Dendritic cell treated with granulocyte-macrophage colony-stimulating factor and Interleukin-4, amounts not matched to agents 40 ng/mL and 50 ng/mL, for 4 days (primary cell): ENCODE data around the gene NECAB2.

Experiments
- H3K27ac Mint-ChIP-seq: one replicate; pipeline ENCODE4 v1.8.0; 2022; ENCODE audit warnings: mild to moderate bottlenecking, mixed read lengths
- H3K27me3 Mint-ChIP-seq: one replicate; pipeline ENCODE4 v1.8.0; 2022; ENCODE audit warnings: mild to moderate bottlenecking, mixed read lengths
- H3K36me3 Mint-ChIP-seq: one replicate; pipeline ENCODE4 v1.8.0; 2022; ENCODE audit warnings: low read depth, mixed read lengths
- H3K4me1 Mint-ChIP-seq: one replicate; pipeline ENCODE4 v1.8.0; 2022; ENCODE audit warnings: low read depth, mixed read lengths
- H3K4me3 Mint-ChIP-seq: one replicate; pipeline ENCODE4 v1.8.0; 2022; ENCODE audit warnings: mild to moderate bottlenecking, moderate library complexity, mixed read lengths
- H3K9me3 Mint-ChIP-seq: one replicate; pipeline ENCODE4 v1.8.0; 2022; ENCODE audit warnings: mixed read lengths
- intact Hi-C: fragments of 100-400 bp; cut with micrococcal nuclease; formaldehyde crosslinking; loops from one replicate; pipeline ENCODE4 v1.15.0; 2022

Gene NECAB2

GRCh38 chr16:83953796-83954576 lies 14.1 kb upstream of the NECAB2 start:
- Mint-ChIP-seq H3K4me1 (peaks cover 41% of the 10 kb centered on the region), H3K9me3 (no peaks in the 10 kb centered on the region), H3K27ac (peak overlapping the region; percentile 89), H3K27me3 (peaks cover 2% of the 10 kb centered on the region), H3K4me3 (peak overlapping the region; percentile 77), H3K36me3 (peaks cover 22% of the 10 kb centered on the region)
- intact Hi-C loops: no loop called here

DNA sequence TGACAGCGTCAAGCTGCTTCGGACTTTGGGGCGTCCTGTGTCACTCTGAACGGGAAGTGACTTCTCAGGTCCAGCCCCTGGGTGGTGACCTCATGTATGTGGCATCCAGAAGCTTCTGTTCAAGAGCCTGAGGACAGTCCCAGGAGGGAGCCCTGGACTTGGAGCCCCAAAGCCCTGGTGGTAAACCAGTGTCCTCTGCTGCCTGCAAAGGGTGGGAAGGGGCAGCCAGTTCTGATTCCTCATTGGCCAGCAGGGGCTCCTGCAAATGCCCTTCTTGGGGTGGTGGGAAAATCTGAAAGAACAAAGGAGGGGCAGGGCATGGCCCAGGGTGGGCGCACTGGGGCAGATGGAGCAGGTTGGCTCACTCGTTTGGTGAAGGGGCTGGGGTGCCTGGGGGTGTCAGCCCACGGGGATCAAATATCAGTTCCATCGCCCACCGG lies 13.4 kb upstream of the NECAB2 start:
- peak overlapping the region; percentile 77 for H3K4me3 Mint-ChIP-seq
- H3K9me3 Mint-ChIP-seq: no peaks in the 10 kb centered on the region
- peaks cover 2% of the 10 kb centered on the region for H3K27me3 Mint-ChIP-seq
- intact Hi-C loops: loop anchor here (5.0 kb wide), 2 partner anchors 108 to 553 kb away; no protein-coding TSS in a partner anchor
- H3K27ac Mint-ChIP-seq: peak overlapping the region; percentile 89
- H3K36me3 Mint-ChIP-seq: peaks cover 28% of the 10 kb centered on the region
- peaks cover 41% of the 10 kb centered on the region for H3K4me1 Mint-ChIP-seq

GRCh38 chr16:83955218-83956130 lies 12.6 kb upstream of the NECAB2 start:
- Mint-ChIP-seq H3K36me3 (peaks cover 37% of the 10 kb centered on the region), H3K27me3 (peaks cover 2% of the 10 kb centered on the region), H3K9me3 (no peaks in the 10 kb centered on the region), H3K4me1 (peaks cover 46% of the 10 kb centered on the region), H3K27ac (peak overlapping the region; percentile 89), H3K4me3 (no peak overlapping the region)
- intact Hi-C loops: loop anchor here (5.0 kb wide), 2 partner anchors 107 to 552 kb away; no protein-coding TSS in a partner anchor

GRCh38 chr16:83956336-83957289 lies 11.4 kb upstream of the NECAB2 start:
- H3K36me3 Mint-ChIP-seq: peaks cover 48% of the 10 kb centered on the region
- H3K27me3 Mint-ChIP-seq: peaks cover 2% of the 10 kb centered on the region
- no peak overlapping the region for H3K27ac Mint-ChIP-seq
- no peaks in the 10 kb centered on the region for H3K9me3 Mint-ChIP-seq
- H3K4me1 Mint-ChIP-seq: peaks cover 41% of the 10 kb centered on the region
- intact Hi-C loops: loop anchor here (5.0 kb wide), 2 partner anchors 106 to 551 kb away; no protein-coding TSS in a partner anchor
- H3K4me3 Mint-ChIP-seq: no peak overlapping the region

GRCh38 chr16:83957296-83957855 lies 10.7 kb upstream of the NECAB2 start:
- H3K27ac Mint-ChIP-seq: no peak overlapping the region
- peaks cover 40% of the 10 kb centered on the region for H3K4me1 Mint-ChIP-seq
- intact Hi-C loops: loop anchor here (5.0 kb wide), 2 partner anchors 105 to 550 kb away; no protein-coding TSS in a partner anchor
- peaks cover 56% of the 10 kb centered on the region for H3K36me3 Mint-ChIP-seq
- H3K27me3 Mint-ChIP-seq: peaks cover 2% of the 10 kb centered on the region
- no peaks in the 10 kb centered on the region for H3K9me3 Mint-ChIP-seq
- H3K4me3 Mint-ChIP-seq: no peak overlapping the region

DNA sequence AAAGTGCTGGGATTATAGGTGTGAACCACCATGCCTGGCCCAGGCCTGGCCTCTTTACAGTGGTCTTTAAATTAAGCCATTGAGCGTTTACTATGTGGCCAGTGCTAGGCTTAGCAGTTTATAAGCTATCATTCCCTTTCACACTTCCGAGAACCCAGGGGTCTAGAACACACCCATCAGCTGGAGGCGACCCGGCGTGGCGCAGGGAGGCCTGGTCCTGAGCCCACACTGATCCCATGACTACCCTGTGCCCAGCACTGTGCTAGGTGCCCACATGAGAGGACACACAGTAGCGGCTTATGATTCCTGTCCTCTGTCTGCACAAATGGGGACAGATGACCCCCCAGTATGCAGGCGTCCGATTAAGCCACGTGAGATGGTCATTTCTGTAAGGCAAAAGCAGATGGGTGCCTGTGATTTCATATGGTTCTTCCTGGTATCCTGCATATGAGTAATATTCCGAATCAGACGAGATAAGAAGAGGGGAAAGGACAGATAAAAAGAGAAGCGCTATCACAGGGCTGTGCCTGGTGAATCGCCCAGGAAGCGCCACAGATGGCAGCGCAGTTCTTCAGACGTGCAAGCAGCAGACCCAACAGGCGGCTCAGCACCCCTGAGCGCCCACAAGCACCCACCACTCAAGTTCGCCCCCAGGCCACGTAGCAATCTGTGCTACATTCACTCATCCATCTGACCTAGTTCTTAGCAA lies 9.8 kb upstream of the NECAB2 start:
- intact Hi-C loops: loop anchor here (5.0 kb wide), 2 partner anchors 104 to 549 kb away; no protein-coding TSS in a partner anchor
- no peak overlapping the region for H3K27ac Mint-ChIP-seq
- H3K36me3 Mint-ChIP-seq: peaks cover 65% of the 10 kb centered on the region

DNA sequence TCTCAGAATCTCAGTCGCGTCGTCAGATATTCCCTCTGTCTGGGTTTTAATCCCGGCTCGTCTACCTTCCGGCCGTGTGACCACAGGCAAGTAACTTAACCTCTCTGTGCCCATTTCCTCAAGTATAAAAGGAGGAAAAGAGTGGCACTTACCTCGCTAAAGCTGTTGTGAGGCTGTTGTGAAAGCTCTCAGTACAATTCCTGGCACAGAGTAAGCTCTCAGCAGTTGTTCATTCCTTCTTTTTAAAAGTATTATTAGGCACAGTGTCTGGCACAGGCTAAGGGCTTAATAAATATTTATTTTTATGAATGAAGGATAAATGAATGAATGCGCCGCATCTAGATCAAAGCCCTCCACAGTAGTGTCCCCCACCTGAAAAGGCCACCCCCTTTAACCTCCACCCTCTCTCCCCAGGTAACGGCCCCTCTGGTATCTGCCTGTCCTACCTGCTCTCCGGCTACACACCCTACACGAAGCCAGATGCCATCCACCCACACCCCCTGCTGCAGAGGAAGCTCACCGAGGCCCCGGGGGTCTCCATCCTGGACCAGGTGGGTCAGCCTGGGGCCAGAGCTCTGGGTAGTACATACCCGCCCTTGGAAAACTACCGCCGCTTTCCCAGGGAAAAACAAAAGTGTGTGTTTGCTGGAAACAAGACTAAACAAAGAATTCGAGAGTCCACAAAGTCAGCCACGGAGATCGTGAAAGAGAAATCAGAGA lies 9.0 kb upstream of the NECAB2 start:
- intact Hi-C loops: loop anchor here (5.0 kb wide), 2 partner anchors 103 to 548 kb away; no protein-coding TSS in a partner anchor
- Mint-ChIP-seq H3K9me3 (no peaks in the 10 kb centered on the region), H3K27ac (no peak overlapping the region), H3K4me3 (no peak overlapping the region), H3K36me3 (peaks cover 72% of the 10 kb centered on the region), H3K27me3 (peaks cover 2% of the 10 kb centered on the region), H3K4me1 (peaks cover 30% of the 10 kb centered on the region)

More for the DNA sequence above, 9.8 kb upstream of the NECAB2 start:
- Mint-ChIP-seq H3K9me3 (no peaks in the 10 kb centered on the region), H3K4me3 (no peak overlapping the region), H3K4me1 (peaks cover 36% of the 10 kb centered on the region), H3K27me3 (peaks cover 2% of the 10 kb centered on the region)

DNA sequence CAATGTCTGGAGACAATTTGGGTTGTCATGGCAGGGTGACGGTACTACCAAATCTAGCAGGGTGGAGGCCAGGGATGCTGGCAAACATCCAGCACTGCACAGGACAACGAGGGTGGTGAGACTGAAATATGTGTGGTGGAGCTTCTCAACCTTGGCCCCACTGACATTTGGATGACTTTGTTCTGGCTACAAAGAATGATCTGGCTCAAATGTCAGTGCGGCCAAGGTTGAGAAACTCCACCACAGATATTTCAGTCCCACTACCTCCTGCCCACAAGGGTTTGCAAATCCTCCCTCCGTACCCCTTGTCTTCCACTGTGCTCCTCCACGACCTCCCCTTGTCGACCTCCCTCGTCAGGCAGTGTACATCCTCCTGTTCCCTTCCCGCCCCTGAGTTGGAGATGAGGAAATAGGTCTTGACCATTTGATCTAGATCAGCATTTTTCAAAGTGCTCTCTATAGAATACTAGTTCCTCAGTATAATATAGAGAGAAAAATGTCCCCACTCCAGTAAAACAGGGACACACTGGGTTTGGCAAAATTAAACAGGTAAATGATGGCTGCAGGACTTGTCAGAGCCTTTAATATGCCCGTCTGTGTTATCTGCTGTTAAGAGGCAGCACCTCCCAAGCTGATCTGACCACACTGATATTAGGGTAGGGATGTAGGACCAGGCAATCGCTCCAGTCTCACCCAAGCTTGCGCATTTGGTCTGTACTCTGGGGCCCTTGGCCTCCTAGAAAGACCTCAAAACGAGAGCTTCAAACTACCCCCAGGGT lies 8.2 kb upstream of the NECAB2 start:
- Mint-ChIP-seq H3K4me1 (peaks cover 22% of the 10 kb centered on the region), H3K27ac (no peak overlapping the region)
- intact Hi-C loops: loop anchor here (5.0 kb wide), 2 partner anchors 102 to 547 kb away; no protein-coding TSS in a partner anchor

GRCh38 chr16:83960521-83961249 lies 7.4 kb upstream of the NECAB2 start:
- Mint-ChIP-seq H3K9me3 (no peaks in the 10 kb centered on the region), H3K36me3 (peaks cover 87% of the 10 kb centered on the region), H3K27ac (peak overlapping the region; percentile 40)

More for the DNA sequence above, 8.2 kb upstream of the NECAB2 start:
- no peaks in the 10 kb centered on the region for H3K9me3 Mint-ChIP-seq
- H3K36me3 Mint-ChIP-seq: peaks cover 79% of the 10 kb centered on the region
- no peak overlapping the region for H3K4me3 Mint-ChIP-seq
- H3K27me3 Mint-ChIP-seq: peaks cover 1% of the 10 kb centered on the region

GRCh38 chr16:83961591-83961990 lies 6.5 kb upstream of the NECAB2 start:
- no peaks in the 10 kb centered on the region for H3K27me3 Mint-ChIP-seq
- H3K4me1 Mint-ChIP-seq: peaks cover 12% of the 10 kb centered on the region
- intact Hi-C loops: no loop called here
- H3K4me3 Mint-ChIP-seq: no peak overlapping the region
- peak overlapping the region; percentile 40 for H3K27ac Mint-ChIP-seq
- H3K9me3 Mint-ChIP-seq: no peaks in the 10 kb centered on the region
- peaks cover 96% of the 10 kb centered on the region for H3K36me3 Mint-ChIP-seq

More at GRCh38 chr16:83960521-83961249, 7.4 kb upstream of the NECAB2 start:
- Mint-ChIP-seq H3K4me3 (no peak overlapping the region), H3K27me3 (no peaks in the 10 kb centered on the region), H3K4me1 (peaks cover 20% of the 10 kb centered on the region)
- intact Hi-C loops: no loop called here
